H1 (cell line): ENCODE results near the gene ASTN1. TPM values are rescaled to one million over a fixed set of nuclear protein-coding genes. Genes with fewer than 3 reads are reported as not detected.

Source experiments
- CHD7 ChIP-seq: fragments of 300-600 bp; sonication (generic); IDR thresholded peaks from 2 replicates; pipeline ENCODE4 v1.7.1; 2012; ENCODE audit warnings: low read length, moderate library complexity, mild to moderate bottlenecking, inconsistent platforms; ENCODE audit not compliant: insufficient replicate concordance
- CTBP2 ChIP-seq: IDR thresholded peaks from 2 replicates; pipeline ENCODE4 v1.7.0; 2011; ENCODE audit warnings: borderline replicate concordance, mild to moderate bottlenecking, moderate library complexity, mixed read lengths, low read length; ENCODE audit not compliant: insufficient read depth, insufficient read length
- EZH2 ChIP-seq: fragments of 200-600 bp; sonication (generic); IDR thresholded peaks from 2 replicates; pipeline ENCODE4 v1.7.1; 2012; ENCODE audit warnings: low read depth, mild to moderate bottlenecking, moderate library complexity, low read length, inconsistent platforms; ENCODE audit not compliant: severe bottlenecking
- RBBP5 ChIP-seq: IDR thresholded peaks from 2 replicates; pipeline ENCODE4 v1.7.1; 2012; ENCODE audit warnings: low read depth, mild to moderate bottlenecking, inconsistent platforms, low read length, moderate library complexity, borderline replicate concordance
- RFX5 ChIP-seq: IDR thresholded peaks from 2 replicates; pipeline ENCODE4 v1.6.1; 2011; ENCODE audit warnings: low read depth, low read length, improper control_type of control experiment, borderline replicate concordance
- SP4 ChIP-seq: IDR thresholded peaks from 2 replicates; pipeline ENCODE4 v1.6.1; 2012; ENCODE audit warnings: low read length, inconsistent platforms
- SRF ChIP-seq: IDR thresholded peaks from 2 replicates; pipeline ENCODE4 v1.6.1; 2011; ENCODE audit warnings: mild to moderate bottlenecking, low read depth, low read length, moderate library complexity
- TAF1 ChIP-seq: IDR thresholded peaks from 2 replicates; pipeline ENCODE4 v1.6.1; 2011; ENCODE audit warnings: mild to moderate bottlenecking, low read depth, low read length
- polyA plus RNA-seq, 7 experiments: library from polyadenylated mRNA; depleted of rRNA in 3 of 7; stranded (reverse) in 5 of 7; unstranded in 2 of 7; fragments of >200 nt in 5 of 7; fragments of 200-250 nt in 2 of 7; gene quantifications; 1 replicate in 5 of 7; 2 replicates in 1 of 7; 4 replicates in 1 of 7; pipeline versions ENCODE4 v1.2.1 to v1.2.3, GENCODE V29; 2011 to 2013; ENCODE audit warnings: missing spikeins in 2 of 7, mixed read lengths in 2 of 7
- total RNA-seq: library from RNA; stranded (reverse); fragmentation: NEBNext Ultra II Directional; extraction: Animal tissue kit (Norgen Biotek cat#: 25700); gene quantifications from 2 replicates; pipeline ENCODE4 v1.2.1, GENCODE V29; 2021

Gene ASTN1
- total and polyA plus RNA-seq, 2 of the 8 experiments (the other 6 are each of a cell fraction or from before 2014, with no cell fraction given), result 2.9 to 4.1 TPM

- no peak for TF ChIP-seq CHD7
- no peak for TF ChIP-seq EZH2
- TF ChIP-seq RFX5, result no peak
- TF ChIP-seq CTBP2, result no peak
- TF ChIP-seq RBBP5, result no peak
- TF ChIP-seq TAF1, result no peak
- no peak for TF ChIP-seq SRF
- TF ChIP-seq SP4, result no peak
These were observed 219.9 kb downstream of the ASTN1 start (continued) for GRCh38 chr1:176944606-176945005.
